CMK (cell line): ENCODE results near the gene TBC1D3C.
"Not testable (repeated sequence)": the region's sequence is repeated elsewhere in the genome, so short reads cannot be mapped to it uniquely, and the experiment has no call there.

Source experiments
- DNase-seq: peaks from one replicate; pipeline ENCODE4 v3.0.0-alpha.2; 2010; ENCODE audit warnings: low read depth

Gene TBC1D3C

DNA sequence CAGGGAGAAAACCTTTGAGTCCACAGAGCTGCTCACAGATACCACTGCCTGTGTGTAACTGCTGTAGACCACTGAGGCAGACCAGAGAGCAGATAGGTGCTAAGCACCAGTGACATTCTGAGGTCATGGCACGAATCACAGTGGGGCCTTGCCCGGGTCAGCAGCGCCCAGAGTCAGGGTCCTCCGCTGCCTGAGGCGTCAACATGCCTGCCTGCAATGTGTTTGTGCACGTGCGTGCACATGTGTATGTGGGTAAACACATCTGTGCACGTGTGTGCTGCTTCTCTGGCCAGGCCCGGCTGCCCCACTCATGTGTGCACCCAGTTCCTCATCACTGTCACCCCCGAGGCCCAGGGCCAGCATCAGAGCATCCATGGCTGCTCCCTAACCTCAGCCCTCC, at the start of gene TBC1D3C:
Gene TBC1D3C (minus strand): TSS at position 101 of the 400 bp plus-strand sequence. CDS start 1,568 bp downstream, outside the sequence.
- not testable (repeated sequence) for DNase-seq

DNA sequence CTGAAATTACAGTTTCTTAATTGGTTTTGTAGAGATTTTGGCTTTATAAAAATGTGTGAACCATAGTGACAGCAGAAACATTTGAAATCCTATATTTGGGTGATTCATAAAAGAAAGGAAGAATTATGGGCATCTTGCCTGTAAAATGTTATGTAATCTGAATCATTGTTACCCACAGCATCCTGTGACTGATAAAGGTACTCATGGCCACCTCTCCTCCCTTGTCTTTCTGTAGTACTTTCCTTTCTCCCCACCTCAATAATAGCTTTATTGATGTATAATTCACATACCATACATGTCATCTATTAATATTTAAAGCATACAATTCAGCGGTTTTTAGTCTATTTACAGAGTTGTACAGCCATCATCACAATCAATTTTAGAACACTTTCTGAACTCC, 30.8 kb upstream of the TBC1D3C start:
- DNase-seq = not testable (repeated sequence)

DNA sequence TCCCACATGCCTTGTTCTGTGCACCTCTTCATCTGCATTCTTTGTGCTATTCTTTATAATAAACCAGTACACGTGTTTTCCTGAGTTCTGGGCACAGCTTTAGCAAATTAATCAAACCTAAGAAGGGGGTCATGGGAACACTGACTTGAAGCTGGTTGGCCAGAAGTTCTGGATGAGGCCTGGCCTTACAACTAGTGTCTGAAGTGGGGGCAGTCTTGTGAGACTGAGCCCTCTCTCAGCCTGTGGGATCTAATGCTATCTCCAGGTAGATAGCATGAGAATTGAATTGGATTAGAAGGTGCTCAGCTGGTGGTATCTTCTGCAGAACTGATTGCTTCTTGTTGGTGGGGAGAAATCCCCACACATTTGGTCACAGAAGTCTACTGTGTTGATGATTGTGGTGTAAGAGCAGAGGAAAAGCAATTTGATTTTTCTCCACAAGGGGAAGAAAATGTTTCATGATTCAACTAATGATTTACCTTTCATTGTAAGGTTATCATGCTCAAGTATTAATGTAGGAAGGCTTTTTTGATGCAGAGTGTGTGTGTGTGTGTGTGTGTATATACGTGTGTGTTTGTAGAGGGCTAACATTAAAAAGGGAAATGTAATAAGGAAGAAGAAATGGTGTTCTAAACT, 25.7 kb upstream of the TBC1D3C start:
- DNase-seq = not testable (repeated sequence)

DNA sequence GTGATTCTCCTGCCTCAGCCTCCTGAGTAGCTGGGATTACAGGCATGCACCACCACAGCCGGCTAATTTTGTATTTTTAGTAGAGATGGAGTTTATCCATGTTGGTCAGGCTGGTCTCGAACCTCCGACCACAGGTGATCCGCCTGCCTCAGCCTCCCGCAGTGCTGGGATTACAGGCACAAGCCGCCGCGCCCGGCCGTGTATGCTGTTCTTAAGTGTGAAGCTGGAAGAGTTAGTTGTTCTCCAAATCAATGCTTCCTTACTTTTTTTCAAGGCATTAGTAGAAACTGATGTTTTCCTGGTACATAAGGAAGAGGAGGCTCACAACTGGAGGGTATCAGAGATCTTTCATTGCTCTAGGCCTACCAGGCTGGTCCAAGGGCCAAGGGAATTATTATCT, 19.7 kb upstream of the TBC1D3C start:
- not testable (repeated sequence) for DNase-seq

DNA sequence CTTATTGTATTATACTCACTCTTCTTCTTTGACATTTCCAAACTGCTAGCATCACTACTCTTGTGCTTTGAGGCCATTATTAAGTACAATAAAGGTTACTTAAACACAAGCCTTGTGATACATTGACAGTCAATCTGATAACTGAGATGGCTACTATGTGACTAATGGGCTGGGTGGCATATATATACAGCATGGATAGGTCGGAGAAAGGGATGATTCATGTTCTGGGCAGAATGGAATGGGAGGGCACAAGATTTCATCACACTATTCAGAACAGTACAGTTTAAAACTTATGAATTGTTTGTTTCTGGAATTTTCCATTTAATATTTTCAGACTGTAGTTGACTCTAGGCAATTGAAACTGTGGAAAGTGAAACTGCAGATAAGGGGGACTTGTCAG, 18.9 kb upstream of the TBC1D3C start:
- DNase-seq = not testable (repeated sequence)
